AG08396 (cell line): ENCODE results near the gene SPAG6.

Experiments
- DNase-seq: peaks from one replicate; pipeline ENCODE4 v3.0.0; 2012; ENCODE audit warnings: low spot score, mixed read lengths

Gene SPAG6

GRCh38 chr10:22434521-22434920 is 89.2 kb downstream of the SPAG6 start:
- DNase-seq: no peak

- no peak for DNase-seq
Measured at GRCh38 chr10:22435650-22436049, 90.4 kb downstream of the SPAG6 start.

- DNase-seq: peak; percentile 25
Measured at GRCh38 chr10:22436526-22436892, 91.2 kb downstream of the SPAG6 start.

- peak; percentile 76 for DNase-seq
Measured at GRCh38 chr10:22436893-22437619, 91.8 kb downstream of the SPAG6 start.

GRCh38 chr10:22437620-22438588 is 92.6 kb downstream of the SPAG6 start:
- DNase-seq: peak; percentile 34

GRCh38 chr10:22438711-22439110 is 93.4 kb downstream of the SPAG6 start:
- DNase-seq: no peak

GRCh38 chr10:22442063-22442462 is 96.8 kb downstream of the SPAG6 start:
- no peak for DNase-seq

GRCh38 chr10:22442468-22442867 is 97.2 kb downstream of the SPAG6 start:
- DNase-seq: no peak

GRCh38 chr10:22443175-22443901 is 98.0 kb downstream of the SPAG6 start:
- DNase-seq: no peak

GRCh38 chr10:22444219-22444788 is 99.0 kb downstream of the SPAG6 start:
- no peak for DNase-seq

- no peak for DNase-seq
Measured at GRCh38 chr10:22445495-22445894, 100.2 kb downstream of the SPAG6 start.

GRCh38 chr10:22447068-22447467 is 101.8 kb downstream of the SPAG6 start:
- DNase-seq: no peak

- DNase-seq: no peak
Measured at GRCh38 chr10:22451346-22451745, 106.0 kb downstream of the SPAG6 start.

- DNase-seq: no peak
Measured at GRCh38 chr10:22453320-22453719, 108.0 kb downstream of the SPAG6 start.

- DNase-seq: no peak
Measured at GRCh38 chr10:22453948-22454591, 108.8 kb downstream of the SPAG6 start.

GRCh38 chr10:22454634-22455033 is 109.3 kb downstream of the SPAG6 start:
- no peak for DNase-seq

GRCh38 chr10:22455068-22455857 is 110.0 kb downstream of the SPAG6 start:
- DNase-seq: no peak

GRCh38 chr10:22456486-22456885 is 111.2 kb downstream of the SPAG6 start:
- DNase-seq: no peak

- DNase-seq: no peak
Measured at GRCh38 chr10:22458272-22459038, 113.2 kb downstream of the SPAG6 start.

- no peak for DNase-seq
Measured at GRCh38 chr10:22459496-22459895, 114.2 kb downstream of the SPAG6 start.
